IMR-90 (cell line): ENCODE measurements around the gene PATL2. TPM values are rescaled to one million over a fixed set of nuclear protein-coding genes. Genes with fewer than 3 reads are reported as not detected.

Experiments used
- ATAC-seq: fragments of 200-7000 bp; cut with Tn5 transposase; 2 replicates; pipeline ENCODE4 v1.9.1; 2020; ENCODE audit warnings: low read depth, mild to moderate bottlenecking, moderate library complexity
- BruUV-seq: library from RNA; stranded (reverse); fragments of 400-500 nt; replicated peaks from 2 replicates; lab custom pipeline; 2021; lab: Mats Ljungman, UMichigan
- CTCF ChIA-PET: fragments of 300-600 bp; formaldehyde crosslinking; extraction: SDS; loops from one replicate; lab custom pipeline; 2021; ENCODE audit warnings: antibody characterized with exemption; lab: Yijun Ruan, JAX
- POLR2A ChIA-PET: fragments of 300-600 bp; sonication (Branson Sonifier 250); formaldehyde crosslinking; loops from one replicate; lab custom pipeline; 2022; ENCODE audit warnings: antibody characterized with exemption; ENCODE audit not compliant: unreplicated experiment; lab: Charles Lee
- DNase-seq: peaks from one replicate; pipeline ENCODE4 v3.0.0; 2013
- H2AFZ ChIP-seq: replicated peaks from 2 replicates; pipeline ENCODE3; 2013; ENCODE audit warnings: low read length, mild to moderate bottlenecking; ENCODE audit not compliant: poor library complexity
- H2AK5ac ChIP-seq: 2 replicates; pipeline ENCODE4 v1.6.1; 2013; ENCODE audit warnings: low read depth, low read length, inconsistent platforms
- H2AK9ac ChIP-seq: replicated peaks from 2 replicates; pipeline ENCODE3; 2013; ENCODE audit warnings: mild to moderate bottlenecking, low read depth, low read length, moderate library complexity; ENCODE audit not compliant: poor library complexity
- H2BK120ac ChIP-seq: 2 replicates; pipeline ENCODE4 v1.6.1; 2013; ENCODE audit warnings: low read depth, low read length, inconsistent platforms
- H2BK15ac ChIP-seq: 3 replicates; pipeline ENCODE4 v1.6.1; 2013; ENCODE audit warnings: low read depth, low read length, inconsistent platforms
- H2BK20ac ChIP-seq: 2 replicates; pipeline ENCODE4 v1.6.1; 2013; ENCODE audit warnings: low read depth, mild to moderate bottlenecking, inconsistent platforms, low read length, moderate library complexity
- H2BK5ac ChIP-seq: 2 replicates; pipeline ENCODE4 v1.6.1; 2013; ENCODE audit warnings: mild to moderate bottlenecking, low read depth, low read length, inconsistent platforms; ENCODE audit not compliant: poor library complexity, severe bottlenecking
- H3K14ac ChIP-seq: replicated peaks from 2 replicates; pipeline ENCODE4 v1.6.1; 2013; ENCODE audit warnings: low read depth, low read length, inconsistent platforms
- H3K18ac ChIP-seq: 2 replicates; pipeline ENCODE4 v1.6.1; 2013; ENCODE audit warnings: low read depth, low read length, control low read depth
- H3K23ac ChIP-seq: 2 replicates; pipeline ENCODE4 v1.6.1; 2013; ENCODE audit warnings: low read depth, low read length, inconsistent platforms
- H3K27ac ChIP-seq: 2 replicates; pipeline ENCODE4 v1.5.1; 2013; ENCODE audit warnings: mild to moderate bottlenecking, control low read depth, low read length; ENCODE audit not compliant: insufficient read depth
- H3K27me3 ChIP-seq: 2 replicates; pipeline ENCODE4 v1.6.1; 2013; ENCODE audit warnings: low read length; ENCODE audit not compliant: control insufficient read depth, insufficient read depth
- H3K36me3 ChIP-seq: 2 replicates; pipeline ENCODE4 v1.6.1; 2013; ENCODE audit warnings: low read length, mixed read lengths; ENCODE audit not compliant: control insufficient read depth, insufficient read depth
- H3K4ac ChIP-seq: 2 replicates; pipeline ENCODE4 v1.6.1; 2013; ENCODE audit warnings: low read depth, low read length, inconsistent platforms
- H3K4me1 ChIP-seq: 2 replicates; pipeline ENCODE4 v1.6.1; 2013; ENCODE audit warnings: low read length, mixed read lengths; ENCODE audit not compliant: control insufficient read depth, insufficient read depth
- H3K4me2 ChIP-seq: 2 replicates; pipeline ENCODE4 v1.6.1; 2013; ENCODE audit warnings: low read depth, mild to moderate bottlenecking, control low read depth, low read length, moderate library complexity
- H3K4me3 ChIP-seq: 2 replicates; pipeline ENCODE4 v1.5.1; 2013; ENCODE audit warnings: low read depth, mild to moderate bottlenecking, control low read depth, low read length, moderate library complexity; ENCODE audit not compliant: insufficient read depth
- H3K56ac ChIP-seq: 2 replicates; pipeline ENCODE4 v1.6.1; 2013; ENCODE audit warnings: low read length, inconsistent platforms; ENCODE audit not compliant: insufficient read depth; ENCODE audit errors: extremely low read depth
- H3K79me1 ChIP-seq, 2 experiments: 2 replicates each; pipeline ENCODE4 v1.6.1; 2013; ENCODE audit warnings: low read length in 2 of 2, inconsistent platforms in 1 of 2, low read depth in 1 of 2
- H3K9ac ChIP-seq: 2 replicates; pipeline ENCODE4 v1.6.1; 2013; ENCODE audit warnings: low read depth, low read length, control low read depth
- H3K9me1 ChIP-seq: 2 replicates; pipeline ENCODE4 v1.6.1; 2013; ENCODE audit warnings: low read length, inconsistent platforms; ENCODE audit not compliant: insufficient read depth
- H3K9me3 ChIP-seq: 2 replicates; pipeline ENCODE4 v1.6.1; 2013; ENCODE audit warnings: low read length; ENCODE audit not compliant: control insufficient read depth, insufficient read depth
- H4K20me1 ChIP-seq: 2 replicates; pipeline ENCODE4 v1.6.1; 2013; ENCODE audit warnings: low read length, inconsistent platforms; ENCODE audit not compliant: insufficient read depth
- H4K5ac ChIP-seq: 2 replicates; pipeline ENCODE4 v1.6.1; 2013; ENCODE audit warnings: mild to moderate bottlenecking, low read depth, low read length, control low read depth
- H4K8ac ChIP-seq, 2 experiments: 2 replicates each; pipeline ENCODE4 v1.6.1; 2013; ENCODE audit warnings: low read depth in 2 of 2, low read length in 2 of 2, control low read depth in 1 of 2, inconsistent platforms in 1 of 2
- H4K91ac ChIP-seq: 2 replicates; pipeline ENCODE4 v1.6.1; 2013; ENCODE audit warnings: low read depth, low read length, inconsistent platforms; ENCODE audit not compliant: insufficient read depth
- CEBPB ChIP-seq: IDR thresholded peaks from 2 replicates; pipeline ENCODE4 v1.6.1; 2012; ENCODE audit warnings: low read depth, low read length, improper control_type of control experiment
- CHD1 ChIP-seq: IDR thresholded peaks from 2 replicates; pipeline ENCODE4 v1.6.1; 2012; ENCODE audit warnings: low read depth, low read length, improper control_type of control experiment
- MXI1 ChIP-seq: IDR thresholded peaks from 2 replicates; pipeline ENCODE4 v1.6.1; 2012; ENCODE audit warnings: low read depth, mild to moderate bottlenecking, low read length, moderate library complexity, borderline replicate concordance
- NFE2L2 ChIP-seq: fragments of 150-350 bp; IDR thresholded peaks from 2 replicates; pipeline ENCODE4 v1.6.1; 2016; ENCODE audit warnings: low read depth, mild to moderate bottlenecking, low read length
- POLR2A ChIP-seq: IDR thresholded peaks from 2 replicates; pipeline ENCODE4 v1.6.1; 2012; ENCODE audit warnings: mild to moderate bottlenecking, low read depth, low read length
- SMC3 ChIP-seq: fragments of 150-350 bp; IDR thresholded peaks from 2 replicates; pipeline ENCODE4 v1.6.1; 2016; ENCODE audit warnings: low read depth, mild to moderate bottlenecking, antibody characterized with exemption, low read length, moderate library complexity
- WGBS, 2 experiments: methylation state at CpG; one replicate each; pipeline versions ENCODE4 v1.1.5 to v1.1.7; 2013; ENCODE audit warnings: missing lambda C conversion rate in 2 of 2; ENCODE audit not compliant: insufficient read length in 1 of 2; ENCODE audit errors: extremely low coverage in 2 of 2; 5-methylcytosine and 5-hydroxymethylcytosine counted together
- dilution Hi-C: fragments of 300-500 bp; cut with HindIII; formaldehyde crosslinking; loops from one replicate; pipeline ENCODE4 v1.14.3; 2018; ENCODE audit warnings: low sequenced_read_pairs; ENCODE audit not compliant: unreplicated experiment
- in situ Hi-C: fragments of 300-500 bp; cut with MboI; formaldehyde crosslinking; loops from 3 replicates; pipeline ENCODE4 v1.14.3; 2019; ENCODE audit warnings: low sequenced_read_pairs, inconsistent platforms, mixed read lengths
- intact Hi-C: fragments of 100-400 bp; cut with micrococcal nuclease; formaldehyde crosslinking; loops from 2 replicates; pipeline ENCODE4 v1.10.0; 2022
- polyA plus RNA-seq, 3 experiments: library from polyadenylated mRNA; depleted of rRNA; stranded (reverse); fragments of >200 nt; gene quantifications; 2 replicates each; pipeline ENCODE4 v1.2.3, GENCODE V29; 2012; ENCODE audit warnings: low replicate concordance in 1 of 3
- total RNA-seq: library from RNA; depleted of rRNA; stranded (reverse); fragments of >200 nt; gene quantifications from 2 replicates; pipeline ENCODE4 v1.2.3, GENCODE V29; 2012

PATL2 gene
- total and polyA plus RNA-seq, 2 of the 4 experiments (the other 2 are of a cell fraction): 0.10 TPM; not detected in 1

DNA sequence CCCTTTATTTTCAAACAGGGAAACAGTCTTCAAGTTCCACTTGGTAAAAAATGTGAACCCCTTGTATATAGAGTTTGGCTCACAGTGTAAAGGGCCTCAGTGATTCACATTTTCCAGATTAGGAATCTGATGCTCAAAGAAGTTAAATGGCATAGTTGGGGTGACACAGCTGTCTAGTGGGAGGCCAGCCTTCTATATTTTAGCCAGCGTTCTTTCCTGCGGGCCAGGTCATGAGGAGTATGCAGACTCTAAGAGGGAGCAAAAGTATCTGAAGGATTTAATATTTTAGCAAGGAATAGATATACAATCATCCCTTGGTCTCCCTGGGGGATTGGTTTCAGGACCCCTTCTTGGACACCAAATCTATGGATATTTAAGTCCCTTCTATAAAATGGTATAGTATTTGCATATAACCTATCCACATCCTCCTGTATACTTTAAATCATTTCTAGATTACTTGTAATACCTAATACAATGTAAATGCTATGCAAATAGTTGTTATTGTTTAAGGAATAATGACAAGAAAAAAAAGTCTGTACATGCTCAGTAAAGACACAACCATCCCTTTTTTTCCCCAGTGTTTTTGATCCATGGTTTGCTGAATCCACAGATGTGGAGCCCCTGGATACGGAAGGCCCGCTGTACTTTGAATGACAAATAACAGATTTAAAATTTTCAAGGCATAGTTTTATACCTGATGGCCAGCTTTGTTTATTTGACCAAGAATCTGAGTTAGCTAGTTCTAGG is 7.2 kb upstream of the PATL2 start:
- in situ Hi-C loops: no loop called here

More for the DNA sequence above, 7.2 kb upstream of the PATL2 start:
- Histone ChIP-seq H3K4me2 (no peak overlapping the region), H3K27ac (no peak overlapping the region), H2BK120ac (no peak overlapping the region), H3K56ac (no peak overlapping the region), H3K4ac (no peak overlapping the region), H3K9me3 (no peaks in the 10 kb centered on the region), H3K4me3 (no peak overlapping the region), H3K14ac (no peak overlapping the region), H4K20me1 (peaks cover 27% of the 10 kb centered on the region), H3K79me1 (peaks cover 20 to 32% of the 10 kb centered on the region in 2 experiments), H2BK15ac (no peak overlapping the region), H2AK9ac (no peak overlapping the region), H3K18ac (no peak overlapping the region), H2AK5ac (no peak overlapping the region), H3K23ac (no peak overlapping the region), H4K91ac (no peak overlapping the region), H2BK5ac (no peak overlapping the region), H4K5ac (no peak overlapping the region), H2AFZ (no peak overlapping the region), H3K9me1 (no peaks in the 10 kb centered on the region), H3K9ac (no peak overlapping the region), H3K36me3 (peaks cover 21% of the 10 kb centered on the region), H3K27me3 (no peaks in the 10 kb centered on the region), H4K8ac (no peak overlapping the region), H2BK20ac (no peak overlapping the region), H3K4me1 (0 out of 2 replicates have a peak, but pooled peaks cover 2% of the 10 kb centered on the region)
- ChIA-PET CTCF (interaction anchor here (1.4 kb wide), 1 partner anchor 17 kb away, joined by 3 read pairs; the partner anchor contains the start of gene TRIM69), POLR2A (no interaction called here)
- ATAC-seq (no peak), DNase-seq (no peak)
- no TSS peak for BruUV-seq
- TF ChIP-seq NFE2L2 (no peak), CHD1 (no peak), MXI1 (no peak), CEBPB (no peak), SMC3 (no peak), POLR2A (no peak)
- intact Hi-C loops: no loop called here
- dilution Hi-C loops: no loop called here
- no CpG with 5 or more reads among the region's 4 CpGs for WGBS, 2 experiments
